GM21390 (cell line): Measurements from ENCODE around the gene PARP4.
"Not testable (repeated sequence)": the region's sequence is repeated elsewhere in the genome, so short reads cannot be mapped to it uniquely, and the experiment has no call there.

ENCODE experiments used
- ATAC-seq: cut with Tn5 transposase; IDR thresholded peaks from one replicate; pipeline ENCODE4 v1.9.1; 2021; ENCODE audit not compliant: unreplicated experiment

PARP4 gene

GRCh38 chr13:24506283-24506682 lies 6.3 kb downstream of the PARP4 start:
- not testable (repeated sequence) for ATAC-seq

GRCh38 chr13:24505756-24506155 lies 6.8 kb downstream of the PARP4 start:
- ATAC-seq = no peak

GRCh38 chr13:24505256-24505655 lies 7.3 kb downstream of the PARP4 start:
- ATAC-seq = no peak

- no peak for ATAC-seq
Observed at GRCh38 chr13:24503379-24503696, 9.2 kb downstream of the PARP4 start.

- ATAC-seq = no peak
Observed at GRCh38 chr13:24502533-24503378, 9.8 kb downstream of the PARP4 start.

- no peak for ATAC-seq
Observed at GRCh38 chr13:24500977-24501376, 11.6 kb downstream of the PARP4 start.

- ATAC-seq = no peak
Observed at GRCh38 chr13:24497742-24498141, 14.8 kb downstream of the PARP4 start.

- not testable (repeated sequence) for ATAC-seq
Observed at GRCh38 chr13:24496295-24496694, 16.3 kb downstream of the PARP4 start.

GRCh38 chr13:24495151-24495729 lies 17.3 kb downstream of the PARP4 start:
- no peak for ATAC-seq

- ATAC-seq = no peak
Observed at GRCh38 chr13:24493356-24493755, 19.2 kb downstream of the PARP4 start.

- no peak for ATAC-seq
Observed at GRCh38 chr13:24491845-24492244, 20.7 kb downstream of the PARP4 start.

GRCh38 chr13:24489721-24490120 lies 22.9 kb downstream of the PARP4 start:
- no peak for ATAC-seq

GRCh38 chr13:24488092-24488491 lies 24.5 kb downstream of the PARP4 start:
- not testable (repeated sequence) for ATAC-seq

- not testable (repeated sequence) for ATAC-seq
Observed at GRCh38 chr13:24486017-24486657, 26.4 kb downstream of the PARP4 start.

GRCh38 chr13:24473686-24474085 lies 38.9 kb downstream of the PARP4 start:
- ATAC-seq = no peak

GRCh38 chr13:24472129-24472528 lies 40.4 kb downstream of the PARP4 start:
- ATAC-seq = not testable (repeated sequence)

GRCh38 chr13:24463078-24463477 lies 49.5 kb downstream of the PARP4 start:
- no peak for ATAC-seq

GRCh38 chr13:24460256-24460655 lies 52.3 kb downstream of the PARP4 start:
- ATAC-seq = no peak

GRCh38 chr13:24459726-24460125 lies 52.9 kb downstream of the PARP4 start:
- no peak for ATAC-seq

GRCh38 chr13:24459234-24459633 lies 53.3 kb downstream of the PARP4 start:
- no peak for ATAC-seq

- ATAC-seq = no peak
Observed at GRCh38 chr13:24458736-24459135, 53.8 kb downstream of the PARP4 start.

- no peak for ATAC-seq
Observed at GRCh38 chr13:24456396-24456795, 56.2 kb downstream of the PARP4 start.
